ENCODE results near the gene CASR. TPM values are rescaled to one million over a fixed set of nuclear protein-coding genes. Genes with fewer than 3 reads are reported as not detected.

Gene CASR
- total RNA-seq, 1 donor from 2014 or later = not detected

DNA sequence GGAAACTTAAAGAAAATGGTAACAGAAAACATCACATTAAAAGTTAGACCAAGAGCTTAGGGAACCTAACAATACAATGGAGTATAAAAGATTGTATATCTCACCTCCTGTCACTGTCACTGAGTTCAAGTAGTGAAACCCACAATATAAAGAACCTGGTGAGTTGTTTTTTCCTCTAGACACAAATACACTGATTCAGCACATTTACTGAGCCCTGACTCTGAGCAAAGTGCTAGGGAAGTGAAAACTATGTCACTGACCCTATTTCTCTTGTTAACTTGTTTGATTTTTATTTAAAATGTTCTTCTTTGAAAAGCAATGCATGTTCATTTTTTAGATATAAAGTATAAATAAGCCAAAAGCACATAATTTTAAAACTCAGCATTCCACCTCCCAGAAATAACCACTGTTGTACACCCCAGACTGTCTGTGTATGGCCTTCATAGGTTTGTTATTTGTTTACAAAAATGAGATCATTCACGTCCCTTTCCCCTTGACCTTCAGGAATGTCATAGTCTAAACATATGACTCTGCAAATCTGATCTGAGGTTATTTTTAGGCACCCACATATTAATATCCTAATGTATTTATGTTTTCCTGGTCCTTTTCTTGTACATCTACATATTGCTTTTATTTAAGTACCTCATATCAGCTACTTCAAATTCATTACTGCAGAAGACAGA, 72.4 kb downstream of the CASR start:
- DNase-seq (ENCODE audit: extremely low read depth, low read depth, low spot score) = no peak

GRCh38 chr3:122257644-122258364, 74.3 kb downstream of the CASR start:
- no peak for DNase-seq (ENCODE audit: extremely low read depth, low read depth, low spot score)

DNA sequence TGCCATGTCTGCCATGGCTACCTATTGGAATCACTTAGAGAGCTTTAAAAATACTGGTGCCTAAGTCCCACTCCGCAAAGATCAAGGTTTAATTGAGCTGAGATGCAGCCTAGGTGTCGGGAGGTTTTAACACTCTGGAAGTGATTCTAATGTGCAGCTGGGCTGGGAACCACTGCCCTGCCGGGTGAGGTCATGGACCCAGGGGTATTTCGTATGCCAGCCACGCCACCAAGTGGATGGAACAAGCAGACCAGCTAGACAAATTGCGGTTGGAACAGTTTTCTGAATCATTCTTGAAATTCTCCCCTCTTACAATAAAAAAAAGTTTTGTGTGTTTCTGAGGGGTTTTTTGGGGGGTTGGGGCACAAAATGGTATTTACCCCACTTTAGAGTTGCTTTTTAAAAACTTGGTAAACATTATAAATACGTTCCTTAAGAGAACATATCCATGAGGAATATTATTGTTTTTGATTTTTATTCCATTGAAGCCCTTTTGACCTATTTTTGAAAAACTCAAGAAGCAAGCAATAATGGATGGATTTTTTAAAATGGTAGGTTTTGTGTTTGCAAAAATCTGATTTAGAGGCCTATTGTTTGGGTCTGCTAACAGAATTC, 75.4 kb downstream of the CASR start:
- DNase-seq (ENCODE audit: extremely low read depth, low read depth, low spot score) = peak; percentile 4

DNA sequence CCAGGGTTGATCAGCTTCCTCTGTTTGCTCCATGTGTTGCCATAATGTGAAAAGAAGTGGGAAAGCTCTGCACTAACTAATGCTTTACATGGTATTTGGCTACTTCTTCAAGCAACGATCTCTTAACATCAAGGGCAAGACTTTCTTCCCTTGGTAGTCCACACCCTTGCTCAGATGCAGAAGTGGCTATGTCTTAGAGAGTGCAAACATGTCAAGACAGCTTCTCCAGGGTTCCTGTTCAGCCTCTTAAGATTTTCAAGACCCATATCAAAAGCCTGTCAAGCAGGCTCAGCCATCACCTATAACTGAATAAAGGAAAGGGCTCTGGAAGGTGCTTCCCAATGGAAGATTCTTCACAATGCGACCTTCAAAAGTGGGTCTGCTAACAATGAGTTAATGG, 76.7 kb downstream of the CASR start:
- DNase-seq (ENCODE audit: extremely low read depth, low read depth, low spot score) = no peak

DNA sequence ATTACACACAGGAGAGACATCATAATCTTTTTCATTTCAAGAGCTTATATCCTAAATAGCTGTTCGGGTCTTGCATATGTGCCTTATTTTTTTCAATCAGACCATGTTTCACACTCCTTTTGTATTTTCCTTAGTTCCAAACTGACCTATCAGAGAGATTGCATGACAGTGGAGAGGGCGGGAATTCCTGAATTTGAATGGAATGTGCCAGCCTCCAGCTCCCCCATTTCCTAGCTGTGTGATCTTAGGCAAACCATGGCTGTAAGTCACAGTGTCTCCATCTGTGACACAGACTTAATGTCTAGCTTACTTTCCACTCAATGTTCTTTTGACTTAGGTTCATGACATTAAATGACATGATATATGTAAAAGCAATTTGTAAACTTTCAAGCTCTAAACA, 79.6 kb downstream of the CASR start:
- no peak for DNase-seq (ENCODE audit: extremely low read depth, low read depth, low spot score)

- no peak for DNase-seq (ENCODE audit: extremely low read depth, low read depth, low spot score)
Observed at GRCh38 chr3:122263974-122264588, 80.6 kb downstream of the CASR start.

DNA sequence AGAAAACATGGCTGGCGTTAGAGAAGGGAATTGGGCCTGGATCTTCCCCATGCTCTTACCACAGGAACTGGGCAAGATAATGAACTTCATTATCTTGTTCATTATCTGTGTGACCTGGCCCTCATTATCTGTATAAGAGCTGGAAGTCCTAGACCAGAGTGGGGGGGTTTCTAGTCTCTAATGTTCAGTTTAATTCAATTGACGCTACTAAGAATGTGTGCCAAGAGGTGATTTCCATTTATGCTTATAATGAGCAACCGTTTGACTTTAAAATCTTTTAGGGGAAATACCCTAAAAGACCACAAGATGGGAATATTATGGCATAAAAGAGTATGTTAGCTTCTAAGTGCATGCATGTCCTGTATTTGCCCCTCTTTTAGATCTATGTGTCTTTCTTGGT, 82.5 kb downstream of the CASR start:
- no peak for DNase-seq (ENCODE audit: extremely low read depth, low read depth, low spot score)

- no peak for DNase-seq (ENCODE audit: extremely low read depth, low read depth, low spot score)
Observed at GRCh38 chr3:122268257-122269024, 85.0 kb downstream of the CASR start.

GRCh38 chr3:122269045-122269444, 85.6 kb downstream of the CASR start:
- no peak for DNase-seq (ENCODE audit: extremely low read depth, low read depth, low spot score)

- no peak for DNase-seq (ENCODE audit: extremely low read depth, low read depth, low spot score)
Observed at GRCh38 chr3:122271246-122271898, 87.9 kb downstream of the CASR start.

GRCh38 chr3:122272879-122273278, 89.4 kb downstream of the CASR start:
- no peak for DNase-seq (ENCODE audit: extremely low read depth, low read depth, low spot score)

- no peak for DNase-seq (ENCODE audit: extremely low read depth, low read depth, low spot score)
Observed at GRCh38 chr3:122273498-122273897, 90.0 kb downstream of the CASR start.

- no peak for DNase-seq (ENCODE audit: extremely low read depth, low read depth, low spot score)
Observed at GRCh38 chr3:122281891-122282290, 98.4 kb downstream of the CASR start.

DNA sequence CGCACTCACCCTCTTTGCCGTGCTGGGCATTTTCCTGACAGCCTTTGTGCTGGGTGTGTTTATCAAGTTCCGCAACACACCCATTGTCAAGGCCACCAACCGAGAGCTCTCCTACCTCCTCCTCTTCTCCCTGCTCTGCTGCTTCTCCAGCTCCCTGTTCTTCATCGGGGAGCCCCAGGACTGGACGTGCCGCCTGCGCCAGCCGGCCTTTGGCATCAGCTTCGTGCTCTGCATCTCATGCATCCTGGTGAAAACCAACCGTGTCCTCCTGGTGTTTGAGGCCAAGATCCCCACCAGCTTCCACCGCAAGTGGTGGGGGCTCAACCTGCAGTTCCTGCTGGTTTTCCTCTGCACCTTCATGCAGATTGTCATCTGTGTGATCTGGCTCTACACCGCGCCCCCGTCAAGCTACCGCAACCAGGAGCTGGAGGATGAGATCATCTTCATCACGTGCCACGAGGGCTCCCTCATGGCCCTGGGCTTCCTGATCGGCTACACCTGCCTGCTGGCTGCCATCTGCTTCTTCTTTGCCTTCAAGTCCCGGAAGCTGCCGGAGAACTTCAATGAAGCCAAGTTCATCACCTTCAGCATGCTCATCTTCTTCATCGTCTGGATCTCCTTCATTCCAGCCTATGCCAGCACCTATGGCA, 100.5 kb downstream of the CASR start:
- no peak for DNase-seq (ENCODE audit: extremely low read depth, low read depth, low spot score)

DNA sequence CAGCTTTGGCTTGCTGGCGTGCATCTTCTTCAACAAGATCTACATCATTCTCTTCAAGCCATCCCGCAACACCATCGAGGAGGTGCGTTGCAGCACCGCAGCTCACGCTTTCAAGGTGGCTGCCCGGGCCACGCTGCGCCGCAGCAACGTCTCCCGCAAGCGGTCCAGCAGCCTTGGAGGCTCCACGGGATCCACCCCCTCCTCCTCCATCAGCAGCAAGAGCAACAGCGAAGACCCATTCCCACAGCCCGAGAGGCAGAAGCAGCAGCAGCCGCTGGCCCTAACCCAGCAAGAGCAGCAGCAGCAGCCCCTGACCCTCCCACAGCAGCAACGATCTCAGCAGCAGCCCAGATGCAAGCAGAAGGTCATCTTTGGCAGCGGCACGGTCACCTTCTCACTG, 101.0 kb downstream of the CASR start:
- DNase-seq (ENCODE audit: extremely low read depth, low read depth, low spot score) = no peak

DNA sequence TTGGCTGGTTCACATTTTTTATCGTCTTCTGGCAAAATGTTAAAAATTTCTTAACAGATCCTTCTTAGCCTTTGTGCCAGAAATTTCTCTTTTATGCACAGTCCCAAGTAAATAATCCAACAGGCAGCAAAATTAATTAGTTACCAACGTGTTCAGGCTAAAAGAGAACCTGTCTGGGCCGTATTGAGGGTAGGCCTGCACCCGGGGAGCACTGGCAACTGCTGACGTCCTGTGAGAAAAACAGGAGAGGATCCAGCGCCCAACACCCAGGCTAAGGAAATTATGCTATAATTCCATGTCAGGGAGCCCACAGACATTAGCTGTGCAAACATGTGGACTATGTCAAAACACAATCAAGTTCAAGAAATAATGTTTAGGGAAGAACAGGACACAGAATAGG, 110.9 kb downstream of the CASR start:
- DNase-seq (ENCODE audit: extremely low read depth, low read depth, low spot score) = no peak

DNA sequence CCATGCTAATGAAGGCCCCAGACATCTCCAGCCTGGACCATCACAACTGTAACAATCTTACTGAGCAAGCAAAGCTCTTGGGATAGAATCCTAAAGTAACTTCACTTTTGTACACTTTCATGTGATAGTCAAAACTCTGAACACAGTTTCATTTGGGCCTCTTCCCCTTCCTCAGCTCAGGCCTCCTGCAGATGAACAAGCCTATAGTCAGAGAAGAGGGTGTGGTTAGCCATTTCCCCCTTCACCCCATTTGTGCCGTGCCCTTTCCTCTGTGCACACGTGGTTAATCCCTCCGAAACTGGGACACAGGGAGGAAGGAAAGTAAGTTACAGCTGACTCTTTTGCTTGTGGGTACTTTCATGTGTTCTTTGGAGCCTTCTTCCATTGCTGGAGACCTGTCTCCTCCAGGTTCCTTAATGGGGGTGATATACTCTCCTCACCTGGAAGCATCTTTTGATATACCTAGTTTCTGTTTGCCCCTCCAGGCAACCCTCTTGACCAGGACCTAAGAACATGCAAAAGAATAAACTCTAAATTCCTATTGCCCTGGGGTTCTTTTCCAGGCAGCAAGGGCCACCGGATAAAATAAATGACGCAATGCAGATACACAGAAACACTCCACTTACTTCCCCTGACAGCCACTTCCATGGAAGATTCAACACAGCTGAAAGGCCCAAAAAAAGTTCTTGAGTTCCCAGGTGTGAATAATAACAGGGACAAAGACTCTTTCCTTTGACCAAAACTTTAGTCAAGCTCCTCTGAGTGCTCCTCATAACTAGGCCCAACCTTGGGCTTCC, 112.0 kb downstream of the CASR start:
- DNase-seq (ENCODE audit: extremely low read depth, low read depth, low spot score) = no peak

DNA sequence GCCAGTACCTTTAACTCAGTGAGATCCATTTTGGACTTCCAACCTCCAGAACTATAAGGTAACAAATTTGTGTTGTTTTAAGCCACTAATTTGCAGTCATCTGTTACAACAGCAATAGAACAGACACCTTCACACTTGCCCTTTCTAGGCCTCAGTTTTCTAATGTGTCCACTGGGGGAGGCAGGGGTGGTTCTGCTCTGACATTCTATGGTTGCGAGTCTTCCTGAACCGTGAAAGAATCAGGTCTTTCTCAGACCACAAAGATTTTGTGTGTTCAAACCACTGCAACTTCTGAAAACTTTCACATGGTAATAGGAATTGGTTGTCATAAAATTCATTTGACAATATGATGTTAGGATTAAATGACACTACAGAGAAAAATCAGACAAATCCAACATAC, 114.8 kb downstream of the CASR start:
- DNase-seq (ENCODE audit: extremely low read depth, low read depth, low spot score) = no peak

- DNase-seq (ENCODE audit: extremely low read depth, low read depth, low spot score) = no peak
Observed at GRCh38 chr3:122299215-122299614, 115.7 kb downstream of the CASR start.

Data from glomerular endothelial cell (primary cell).